Breast epithelium (tissue), 4 donors: ENCODE data around the gene HDAC9. TPM values are rescaled to one million over a fixed set of nuclear protein-coding genes. Genes with fewer than 3 reads are reported as not detected.

Source experiments
- DNase-seq, 2 donors: peaks; one replicate each; pipeline ENCODE4 v3.0.0-alpha.2; 2019; ENCODE audit warnings: low spot score in 2 of 2
- H3K27ac ChIP-seq, 2 donors: fragments of 200-600 bp; sonication (generic) in 1 of 2; one replicate each; pipeline ENCODE4 v1.5.1; 2016 to 2019; ENCODE audit warnings: mild to moderate bottlenecking in 1 of 2
- H3K27me3 ChIP-seq, 2 donors: fragments of 200-600 bp; sonication (generic) in 1 of 2; one replicate each; pipeline versions ENCODE4 v1.5.1 to v1.6.0; 2017 to 2019; ENCODE audit warnings: control low read depth in 1 of 2, mild to moderate bottlenecking in 1 of 2
- H3K36me3 ChIP-seq: fragments of 200-600 bp; one replicate; pipeline ENCODE4 v1.5.1; 2019
- H3K4me1 ChIP-seq, 2 donors: fragments of 200-600 bp; sonication (generic); one replicate each; pipeline ENCODE4 v1.5.1; 2016 to 2019; ENCODE audit warnings: control low read depth in 1 of 2
- H3K4me3 ChIP-seq, 3 donors: fragments of 200-600 bp; sonication (generic); 1 replicate in 2 of 3; 2 replicates in 1 of 3; pipeline ENCODE4 v1.5.1; 2016 to 2019; ENCODE audit warnings: mild to moderate bottlenecking in 3 of 3, moderate library complexity in 2 of 3
- H3K9me3 ChIP-seq, 2 donors: fragments of 200-600 bp; sonication (generic) in 1 of 2; one replicate each; pipeline ENCODE4 v1.5.1; 2016 to 2019; ENCODE audit warnings: control low read depth in 1 of 2
- POLR2A ChIP-seq: fragments of 450-650 bp; IDR thresholded peaks from one replicate; pipeline ENCODE4 v1.6.1; 2016; ENCODE audit warnings: antibody characterized with exemption, mild to moderate bottlenecking, moderate library complexity
- POLR2AphosphoS5 ChIP-seq, 3 donors: sonication (generic); formaldehyde crosslinking; IDR thresholded peaks; one replicate each; pipeline ENCODE4 v1.6.1; 2017; ENCODE audit warnings: antibody characterized with exemption in 3 of 3
- intact Hi-C: fragments of 100-400 bp; cut with DNase I; formaldehyde crosslinking; loops from one replicate; pipeline ENCODE4 v1.15.1; 2023; ENCODE audit warnings: low total_unique reads
- total RNA-seq, 3 donors: library from RNA; depleted of rRNA; stranded (reverse); fragments of >200 nt; gene quantifications; one replicate each; pipeline ENCODE4 v1.1.0, GENCODE V29; 2016
- TF ChIP-seq, protein P1 (sequence below), 3 donors: fragments of 450-650 bp; IDR thresholded peaks; one replicate each; pipeline ENCODE4 v1.5.1; 2016 to 2017; ENCODE audit warnings: antibody characterized with exemption in 3 of 3, mild to moderate bottlenecking in 3 of 3, moderate library complexity in 3 of 3

HDAC9 gene
- total RNA-seq, 3 donors from 2014 or later = 7.2 to 27.5 (median 7.3) TPM

DNA sequence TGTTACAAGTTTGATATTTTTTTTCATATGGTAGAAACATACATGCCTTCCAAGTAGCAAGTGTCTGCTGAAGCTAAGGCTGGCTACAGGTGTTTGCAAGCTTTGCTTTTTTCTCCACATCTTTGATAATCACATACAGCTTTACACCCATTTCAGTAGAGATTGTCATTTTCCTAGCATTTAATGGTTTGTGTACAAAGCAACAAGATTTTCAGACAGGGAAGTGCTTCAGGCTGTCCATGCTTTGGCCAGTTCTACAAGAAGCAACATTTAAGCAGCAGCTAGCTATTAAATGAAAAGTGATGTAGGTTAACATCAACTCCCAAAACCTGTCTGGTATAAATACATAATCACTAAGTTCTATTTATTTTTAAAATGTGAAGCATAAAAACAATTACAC, 2.3 kb downstream of the HDAC9 start:
- TF ChIP-seq POLR2A = no peak
- TF ChIP-seq, protein P1, sequence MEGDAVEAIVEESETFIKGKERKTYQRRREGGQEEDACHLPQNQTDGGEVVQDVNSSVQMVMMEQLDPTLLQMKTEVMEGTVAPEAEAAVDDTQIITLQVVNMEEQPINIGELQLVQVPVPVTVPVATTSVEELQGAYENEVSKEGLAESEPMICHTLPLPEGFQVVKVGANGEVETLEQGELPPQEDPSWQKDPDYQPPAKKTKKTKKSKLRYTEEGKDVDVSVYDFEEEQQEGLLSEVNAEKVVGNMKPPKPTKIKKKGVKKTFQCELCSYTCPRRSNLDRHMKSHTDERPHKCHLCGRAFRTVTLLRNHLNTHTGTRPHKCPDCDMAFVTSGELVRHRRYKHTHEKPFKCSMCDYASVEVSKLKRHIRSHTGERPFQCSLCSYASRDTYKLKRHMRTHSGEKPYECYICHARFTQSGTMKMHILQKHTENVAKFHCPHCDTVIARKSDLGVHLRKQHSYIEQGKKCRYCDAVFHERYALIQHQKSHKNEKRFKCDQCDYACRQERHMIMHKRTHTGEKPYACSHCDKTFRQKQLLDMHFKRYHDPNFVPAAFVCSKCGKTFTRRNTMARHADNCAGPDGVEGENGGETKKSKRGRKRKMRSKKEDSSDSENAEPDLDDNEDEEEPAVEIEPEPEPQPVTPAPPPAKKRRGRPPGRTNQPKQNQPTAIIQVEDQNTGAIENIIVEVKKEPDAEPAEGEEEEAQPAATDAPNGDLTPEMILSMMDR (IDR thresholded peaks at IDR 0.05) = no peak
- TF ChIP-seq POLR2AphosphoS5 (IDR thresholded peaks at IDR 0.05) = no peak
- Histone ChIP-seq H3K9me3 (no peaks in the 10 kb centered on the region), H3K27ac (no peak overlapping the region), H3K4me3 (no peak overlapping the region), H3K4me1 (no peaks in the 10 kb centered on the region), H3K27me3 (no peaks in the 10 kb centered on the region), H3K36me3 (no peaks in the 10 kb centered on the region)
- intact Hi-C loops = no loop called here
- DNase-seq = no peak

DNA sequence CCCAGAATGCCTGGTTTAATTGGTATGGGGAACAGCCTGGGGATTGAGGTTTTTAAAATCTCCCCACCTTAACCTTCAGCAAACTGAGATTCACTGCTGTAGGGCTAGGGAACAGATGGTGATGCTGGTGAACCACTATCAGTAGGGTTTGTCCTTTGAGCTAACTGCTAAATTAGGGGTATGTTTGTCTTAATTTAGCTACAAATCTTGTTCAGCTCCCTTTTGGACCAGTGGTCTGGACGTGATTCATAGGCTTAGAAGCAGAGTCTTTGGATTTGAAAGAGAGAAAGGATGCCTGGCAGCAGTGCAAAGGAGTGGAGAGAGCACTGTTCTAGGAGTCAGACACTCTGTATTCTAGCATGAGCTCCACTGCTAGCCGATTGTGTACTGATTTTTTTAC, 2.8 kb downstream of the HDAC9 start:
- no peak overlapping the region for H3K27ac ChIP-seq
- no peaks in the 10 kb centered on the region for H3K4me1 ChIP-seq
- no peak for DNase-seq
- H3K27me3 ChIP-seq = no peaks in the 10 kb centered on the region
- no peak overlapping the region for H3K4me3 ChIP-seq
- no peak for TF ChIP-seq POLR2AphosphoS5 (IDR thresholded peaks at IDR 0.05)
- no peak for TF ChIP-seq POLR2A
- TF ChIP-seq, protein P1 (IDR thresholded peaks at IDR 0.05) = no peak
- H3K36me3 ChIP-seq = no peaks in the 10 kb centered on the region
- H3K9me3 ChIP-seq = no peaks in the 10 kb centered on the region
- intact Hi-C loops = no loop called here

DNA sequence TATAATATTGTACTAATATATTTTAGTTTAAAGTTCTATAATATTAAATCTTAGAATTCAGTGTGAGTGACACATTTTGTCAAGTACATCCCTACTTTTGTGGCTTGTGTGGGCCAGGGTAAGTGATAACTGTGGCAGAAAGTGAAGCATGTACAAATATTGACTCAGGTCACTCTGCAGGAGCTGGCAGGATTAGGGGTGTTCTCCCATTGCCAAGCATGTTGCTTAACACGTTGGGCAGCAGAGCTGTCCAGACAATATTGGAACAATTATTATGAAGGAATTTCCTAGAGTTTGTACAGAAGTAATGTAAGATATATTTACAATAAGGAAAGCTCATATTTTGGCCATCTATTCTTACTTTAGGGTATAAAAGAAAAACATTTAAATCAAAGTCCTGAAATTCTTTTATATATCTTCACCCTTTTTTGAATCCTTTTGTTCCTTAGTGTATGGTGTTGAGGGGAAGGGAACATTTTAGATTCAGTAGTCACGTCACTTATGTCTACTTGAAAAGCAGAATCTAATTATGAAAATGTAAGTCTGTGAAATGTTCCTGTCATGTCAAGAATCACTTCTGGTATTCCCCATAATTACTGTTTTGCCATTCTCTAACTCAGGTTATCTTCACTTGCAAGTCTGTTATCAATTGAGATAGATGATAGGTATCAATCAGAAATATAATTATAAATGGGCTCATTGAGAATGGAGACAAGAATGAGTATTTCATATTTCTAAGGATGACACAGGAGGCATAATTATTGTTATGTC, 4.0 kb downstream of the HDAC9 start:
- intact Hi-C loops = no loop called here
- Histone ChIP-seq H3K36me3 (no peaks in the 10 kb centered on the region), H3K27me3 (no peaks in the 10 kb centered on the region), H3K4me1 (no peaks in the 10 kb centered on the region), H3K4me3 (no peak overlapping the region), H3K27ac (no peak overlapping the region), H3K9me3 (no peaks in the 10 kb centered on the region)
- no peak for DNase-seq
- no peak for TF ChIP-seq POLR2A
- TF ChIP-seq, protein P1 (IDR thresholded peaks at IDR 0.05) = no peak
- no peak for TF ChIP-seq POLR2AphosphoS5 (IDR thresholded peaks at IDR 0.05)

DNA sequence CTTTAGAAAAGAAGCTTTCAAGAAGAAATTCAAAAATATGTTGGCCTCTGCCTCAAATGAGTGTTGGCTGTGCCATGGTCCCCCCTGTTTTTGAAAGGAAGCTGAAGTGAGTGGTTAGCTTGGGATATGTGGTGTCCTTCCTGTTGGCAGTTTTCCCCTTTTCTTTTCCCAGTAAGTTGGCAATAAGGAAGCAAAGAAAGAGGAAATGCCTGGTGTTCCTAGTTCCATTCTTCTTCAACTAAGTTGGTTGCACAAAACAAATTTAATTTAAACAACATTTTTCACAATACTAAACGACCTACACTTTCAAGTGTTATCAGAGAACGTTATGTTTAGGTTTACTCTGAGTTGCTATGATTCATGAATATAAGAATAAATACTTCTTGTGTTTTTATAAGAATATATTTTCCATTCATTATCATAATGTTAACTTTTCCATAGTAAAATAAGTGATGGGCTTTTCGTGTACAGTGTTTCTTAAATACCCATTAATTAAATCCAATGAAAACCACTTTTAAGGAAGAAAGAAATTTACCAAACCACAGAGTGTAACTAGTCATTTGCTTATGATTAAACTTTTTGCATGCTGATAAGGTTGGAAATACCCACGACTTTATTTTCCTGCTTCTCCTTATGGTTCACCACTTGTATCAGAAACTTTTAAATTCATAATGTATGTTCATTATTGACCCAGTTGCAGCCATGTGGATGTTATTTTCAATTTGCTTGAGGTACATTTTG, 7.7 kb downstream of the HDAC9 start:
- DNase-seq = no peak
- Histone ChIP-seq H3K4me3 (no peak overlapping the region), H3K27ac (no peak overlapping the region), H3K27me3 (no peaks in the 10 kb centered on the region), H3K9me3 (no peaks in the 10 kb centered on the region), H3K4me1 (no peaks in the 10 kb centered on the region), H3K36me3 (no peaks in the 10 kb centered on the region)
- intact Hi-C loops = no loop called here
- TF ChIP-seq, protein P1 (IDR thresholded peaks at IDR 0.05) = no peak
- no peak for TF ChIP-seq POLR2A
- no peak for TF ChIP-seq POLR2AphosphoS5 (IDR thresholded peaks at IDR 0.05)

DNA sequence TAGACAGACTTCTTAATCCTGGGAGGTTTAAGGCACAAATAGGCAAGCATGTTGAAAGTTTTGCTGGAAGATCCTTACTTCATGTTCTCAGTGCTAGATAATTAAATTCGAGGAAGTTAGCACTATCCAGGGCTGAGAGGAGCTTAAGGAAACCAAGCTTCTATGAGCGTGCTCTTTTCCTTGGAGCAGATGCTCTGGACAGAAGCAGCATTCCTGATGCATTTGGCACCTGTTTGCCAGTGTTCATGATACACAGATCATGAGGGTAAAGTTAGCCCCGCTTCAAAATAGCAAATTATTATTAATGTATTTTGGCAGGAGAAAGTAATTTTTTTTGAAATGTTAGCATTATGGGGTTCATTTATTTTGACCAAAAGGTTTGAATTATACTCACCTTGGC, 9.4 kb downstream of the HDAC9 start:
- TF ChIP-seq POLR2AphosphoS5 (IDR thresholded peaks at IDR 0.05) (no peak), POLR2A (no peak)
- TF ChIP-seq, protein P1 (IDR thresholded peaks at IDR 0.05) = no peak
- DNase-seq = no peak
- Histone ChIP-seq H3K27me3 (no peaks in the 10 kb centered on the region), H3K36me3 (no peaks in the 10 kb centered on the region), H3K4me1 (no peaks in the 10 kb centered on the region), H3K27ac (no peak overlapping the region), H3K4me3 (no peak overlapping the region), H3K9me3 (no peaks in the 10 kb centered on the region)
- intact Hi-C loops = no loop called here
